ENCODE results near the gene CAPZB. TPM values are rescaled to one million over a fixed set of nuclear protein-coding genes. Genes with fewer than 3 reads are reported as not detected.

The CAPZB gene
- polyA plus RNA-seq, 1 of the 3 experiments (the other 2 are of a cell fraction), result 122 TPM

DNA sequence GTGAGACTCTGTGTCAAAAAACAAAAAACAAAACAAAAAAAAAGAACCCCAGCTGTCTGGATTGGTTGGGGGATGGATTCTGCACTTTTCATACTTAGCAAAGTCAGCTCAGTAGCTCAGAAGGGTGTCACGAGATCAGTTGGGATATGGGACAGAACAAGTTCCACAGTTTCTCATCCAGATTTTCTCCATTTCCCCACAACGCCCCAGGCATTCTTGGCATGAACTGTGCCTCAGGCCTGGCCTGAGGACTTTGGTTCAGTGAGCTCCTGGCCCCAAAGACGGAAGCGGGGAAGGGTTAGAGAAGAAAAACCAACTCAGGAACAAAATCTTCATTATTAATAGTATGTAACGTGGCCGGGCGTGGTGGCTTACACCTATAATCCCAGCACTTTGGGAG lies 175.3 kb downstream of the CAPZB start (continued):
- TF ChIP-seq, protein P1, sequence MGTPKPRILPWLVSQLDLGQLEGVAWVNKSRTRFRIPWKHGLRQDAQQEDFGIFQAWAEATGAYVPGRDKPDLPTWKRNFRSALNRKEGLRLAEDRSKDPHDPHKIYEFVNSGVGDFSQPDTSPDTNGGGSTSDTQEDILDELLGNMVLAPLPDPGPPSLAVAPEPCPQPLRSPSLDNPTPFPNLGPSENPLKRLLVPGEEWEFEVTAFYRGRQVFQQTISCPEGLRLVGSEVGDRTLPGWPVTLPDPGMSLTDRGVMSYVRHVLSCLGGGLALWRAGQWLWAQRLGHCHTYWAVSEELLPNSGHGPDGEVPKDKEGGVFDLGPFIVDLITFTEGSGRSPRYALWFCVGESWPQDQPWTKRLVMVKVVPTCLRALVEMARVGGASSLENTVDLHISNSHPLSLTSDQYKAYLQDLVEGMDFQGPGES (IDR thresholded peaks at IDR 0.05; ENCODE audit: low read depth, low read length), result no peak

DNA sequence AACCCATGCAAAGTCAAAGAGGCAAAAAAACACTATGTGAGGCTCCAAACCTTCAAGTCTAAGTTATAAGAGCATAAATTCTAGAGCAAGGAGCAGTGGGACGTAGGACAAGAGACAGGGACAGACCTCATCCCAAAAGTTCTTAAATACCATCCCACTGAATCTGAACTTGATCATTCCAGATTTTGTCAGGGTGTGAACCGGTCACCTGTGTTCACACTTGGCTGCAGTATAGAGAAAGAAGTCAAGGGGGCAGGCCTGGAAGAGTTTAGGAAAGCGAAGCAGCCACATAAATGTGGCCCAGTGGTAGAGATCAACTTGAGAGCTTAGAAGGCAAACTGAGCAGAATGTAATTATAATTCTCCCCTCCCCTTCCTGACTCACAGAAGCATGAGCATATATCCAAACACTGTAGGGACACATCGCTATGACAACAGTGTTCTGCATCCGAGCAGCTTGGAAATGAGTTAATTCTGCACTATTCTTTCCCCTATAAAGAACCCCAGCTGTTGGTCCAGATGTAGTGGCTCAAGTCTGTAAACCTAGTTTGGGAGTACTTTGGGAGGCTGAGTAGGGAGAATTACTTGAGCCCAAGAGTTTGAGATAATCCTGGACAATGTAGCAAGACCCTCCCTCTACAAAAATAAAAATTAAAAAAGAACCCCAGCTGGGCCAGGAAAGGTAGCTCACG lies 176.1 kb downstream of the CAPZB start:
- H3K79me2 ChIP-seq (ENCODE audit: insufficient read depth), result peaks cover 46% of the 10 kb centered on the region
- peak overlapping the region; percentile 79; the same call in 1 of the 2 replicates for H3K4me2 ChIP-seq
- H3F3A ChIP-seq (replicated peaks; ENCODE audit: insufficient read depth), result no peaks in the 10 kb centered on the region
- no peaks in the 10 kb centered on the region for H3K9me2 ChIP-seq
- 0 out of 2 replicates have a peak overlapping the region, but pooled peaks have one; percentile 24 for H3K9ac ChIP-seq
- DNase-seq, result no peak
- 92% methylated on average over 6 of the region's 6 CpGs for WGBS (ENCODE audit: low lambda C conversion rate)
- H3K9me3 ChIP-seq, result no peaks in the 10 kb centered on the region
- H3K36me3 ChIP-seq (replicated peaks in 1 of 2; ENCODE audit: control insufficient read depth in 1 of 2, insufficient read depth in 2 of 2, low read length in 1 of 2), result peaks cover 9 to 27% of the 10 kb centered on the region in 2 experiments
- no peak overlapping the region for H2AFZ ChIP-seq (ENCODE audit: low read depth)
- no peaks in the 10 kb centered on the region for H3K27me3 ChIP-seq (ENCODE audit: insufficient read depth)
- H3K4me1 ChIP-seq (ENCODE audit: control insufficient read depth in 1 of 2, insufficient read depth in 2 of 2, low read depth in 1 of 2, low read length in 1 of 2), result peaks cover 5 to 25% of the 10 kb centered on the region in 2 experiments; a peak in 1 of 4 replicates
- no peak for TF ChIP-seq MXI1 (IDR thresholded peaks at IDR 0.05; ENCODE audit: low read depth, low read length)
- TF ChIP-seq, protein P2, sequence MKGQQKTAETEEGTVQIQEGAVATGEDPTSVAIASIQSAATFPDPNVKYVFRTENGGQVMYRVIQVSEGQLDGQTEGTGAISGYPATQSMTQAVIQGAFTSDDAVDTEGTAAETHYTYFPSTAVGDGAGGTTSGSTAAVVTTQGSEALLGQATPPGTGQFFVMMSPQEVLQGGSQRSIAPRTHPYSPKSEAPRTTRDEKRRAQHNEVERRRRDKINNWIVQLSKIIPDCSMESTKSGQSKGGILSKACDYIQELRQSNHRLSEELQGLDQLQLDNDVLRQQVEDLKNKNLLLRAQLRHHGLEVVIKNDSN (IDR thresholded peaks at IDR 0.05; ENCODE audit: borderline replicate concordance, low read depth), result no peak
- no peak for TF ChIP-seq GATA2 (CRISPR knock-in tag; IDR thresholded peaks at IDR 0.05)
- TF ChIP-seq, protein P3, sequence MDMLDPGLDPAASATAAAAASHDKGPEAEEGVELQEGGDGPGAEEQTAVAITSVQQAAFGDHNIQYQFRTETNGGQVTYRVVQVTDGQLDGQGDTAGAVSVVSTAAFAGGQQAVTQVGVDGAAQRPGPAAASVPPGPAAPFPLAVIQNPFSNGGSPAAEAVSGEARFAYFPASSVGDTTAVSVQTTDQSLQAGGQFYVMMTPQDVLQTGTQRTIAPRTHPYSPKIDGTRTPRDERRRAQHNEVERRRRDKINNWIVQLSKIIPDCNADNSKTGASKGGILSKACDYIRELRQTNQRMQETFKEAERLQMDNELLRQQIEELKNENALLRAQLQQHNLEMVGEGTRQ (IDR thresholded peaks at IDR 0.05; ENCODE audit: borderline replicate concordance, low read depth, low read length), result no peak
- TF ChIP-seq, protein P4, sequence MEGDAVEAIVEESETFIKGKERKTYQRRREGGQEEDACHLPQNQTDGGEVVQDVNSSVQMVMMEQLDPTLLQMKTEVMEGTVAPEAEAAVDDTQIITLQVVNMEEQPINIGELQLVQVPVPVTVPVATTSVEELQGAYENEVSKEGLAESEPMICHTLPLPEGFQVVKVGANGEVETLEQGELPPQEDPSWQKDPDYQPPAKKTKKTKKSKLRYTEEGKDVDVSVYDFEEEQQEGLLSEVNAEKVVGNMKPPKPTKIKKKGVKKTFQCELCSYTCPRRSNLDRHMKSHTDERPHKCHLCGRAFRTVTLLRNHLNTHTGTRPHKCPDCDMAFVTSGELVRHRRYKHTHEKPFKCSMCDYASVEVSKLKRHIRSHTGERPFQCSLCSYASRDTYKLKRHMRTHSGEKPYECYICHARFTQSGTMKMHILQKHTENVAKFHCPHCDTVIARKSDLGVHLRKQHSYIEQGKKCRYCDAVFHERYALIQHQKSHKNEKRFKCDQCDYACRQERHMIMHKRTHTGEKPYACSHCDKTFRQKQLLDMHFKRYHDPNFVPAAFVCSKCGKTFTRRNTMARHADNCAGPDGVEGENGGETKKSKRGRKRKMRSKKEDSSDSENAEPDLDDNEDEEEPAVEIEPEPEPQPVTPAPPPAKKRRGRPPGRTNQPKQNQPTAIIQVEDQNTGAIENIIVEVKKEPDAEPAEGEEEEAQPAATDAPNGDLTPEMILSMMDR (IDR thresholded peaks at IDR 0.05), result no peak
- TF ChIP-seq NRF1 (IDR thresholded peaks at IDR 0.05; ENCODE audit: low read depth, low read length), result no peak
- TF ChIP-seq, protein P5, sequence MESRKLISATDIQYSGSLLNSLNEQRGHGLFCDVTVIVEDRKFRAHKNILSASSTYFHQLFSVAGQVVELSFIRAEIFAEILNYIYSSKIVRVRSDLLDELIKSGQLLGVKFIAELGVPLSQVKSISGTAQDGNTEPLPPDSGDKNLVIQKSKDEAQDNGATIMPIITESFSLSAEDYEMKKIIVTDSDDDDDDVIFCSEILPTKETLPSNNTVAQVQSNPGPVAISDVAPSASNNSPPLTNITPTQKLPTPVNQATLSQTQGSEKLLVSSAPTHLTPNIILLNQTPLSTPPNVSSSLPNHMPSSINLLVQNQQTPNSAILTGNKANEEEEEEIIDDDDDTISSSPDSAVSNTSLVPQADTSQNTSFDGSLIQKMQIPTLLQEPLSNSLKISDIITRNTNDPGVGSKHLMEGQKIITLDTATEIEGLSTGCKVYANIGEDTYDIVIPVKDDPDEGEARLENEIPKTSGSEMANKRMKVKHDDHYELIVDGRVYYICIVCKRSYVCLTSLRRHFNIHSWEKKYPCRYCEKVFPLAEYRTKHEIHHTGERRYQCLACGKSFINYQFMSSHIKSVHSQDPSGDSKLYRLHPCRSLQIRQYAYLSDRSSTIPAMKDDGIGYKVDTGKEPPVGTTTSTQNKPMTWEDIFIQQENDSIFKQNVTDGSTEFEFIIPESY (IDR thresholded peaks at IDR 0.05; ENCODE audit: borderline replicate concordance, low read depth), result no peak
- no peak for TF ChIP-seq MEF2A (IDR thresholded peaks at IDR 0.05; ENCODE audit: borderline replicate concordance, low read depth)
- TF ChIP-seq ELF1 (IDR thresholded peaks at IDR 0.05), result no peak
- TF ChIP-seq RFX5 (IDR thresholded peaks at IDR 0.05; ENCODE audit: low read length), result no peak
- TF ChIP-seq FOXJ3 (CRISPR knock-in tag; IDR thresholded peaks at IDR 0.05), result no peak
- peak overlapping the region in 1 of 2 experiments; percentile 57; a peak in 2 of 4 replicates for H3K27ac ChIP-seq (ENCODE audit: low read depth in 2 of 2, low read length in 1 of 2)
- H3K4me3 ChIP-seq (ENCODE audit: low read depth in 2 of 2, low read length in 1 of 2), result no peak overlapping the region
- ChIA-PET CTCF (interaction anchor here (0.9 to 1.3 kb wide), 2 partner anchors 342 to 344 kb away, joined by 3 read pairs; no protein-coding TSS in a partner anchor), POLR2A (no interaction called here)
- peaks cover 19% of the 10 kb centered on the region for H4K20me1 ChIP-seq (ENCODE audit: insufficient read depth)

All from SK-N-SH (cell line).